ENCODE data around the gene CARD14.

- TF ChIP-seq, protein P1, sequence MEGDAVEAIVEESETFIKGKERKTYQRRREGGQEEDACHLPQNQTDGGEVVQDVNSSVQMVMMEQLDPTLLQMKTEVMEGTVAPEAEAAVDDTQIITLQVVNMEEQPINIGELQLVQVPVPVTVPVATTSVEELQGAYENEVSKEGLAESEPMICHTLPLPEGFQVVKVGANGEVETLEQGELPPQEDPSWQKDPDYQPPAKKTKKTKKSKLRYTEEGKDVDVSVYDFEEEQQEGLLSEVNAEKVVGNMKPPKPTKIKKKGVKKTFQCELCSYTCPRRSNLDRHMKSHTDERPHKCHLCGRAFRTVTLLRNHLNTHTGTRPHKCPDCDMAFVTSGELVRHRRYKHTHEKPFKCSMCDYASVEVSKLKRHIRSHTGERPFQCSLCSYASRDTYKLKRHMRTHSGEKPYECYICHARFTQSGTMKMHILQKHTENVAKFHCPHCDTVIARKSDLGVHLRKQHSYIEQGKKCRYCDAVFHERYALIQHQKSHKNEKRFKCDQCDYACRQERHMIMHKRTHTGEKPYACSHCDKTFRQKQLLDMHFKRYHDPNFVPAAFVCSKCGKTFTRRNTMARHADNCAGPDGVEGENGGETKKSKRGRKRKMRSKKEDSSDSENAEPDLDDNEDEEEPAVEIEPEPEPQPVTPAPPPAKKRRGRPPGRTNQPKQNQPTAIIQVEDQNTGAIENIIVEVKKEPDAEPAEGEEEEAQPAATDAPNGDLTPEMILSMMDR (IDR thresholded peaks at IDR 0.05; ENCODE audit: low read depth, low read length), result no peak
- no peak for TF ChIP-seq POLR2A (IDR thresholded peaks at IDR 0.05; ENCODE audit: extremely low read depth, insufficient read length)
Observed at GRCh38 chr17:80257716-80258213, 87.9 kb downstream of the CARD14 start.

Measured in NB4 (cell line).